IMR-90 (cell line): ENCODE results near the gene TVP23B. TPM values are rescaled to one million over a fixed set of nuclear protein-coding genes. Genes with fewer than 3 reads are reported as not detected.
"Not testable (repeated sequence)": the region's sequence is repeated elsewhere in the genome, so short reads cannot be mapped to it uniquely, and the experiment has no call there.

Source experiments
- ATAC-seq: fragments of 200-7000 bp; cut with Tn5 transposase; 2 replicates; pipeline ENCODE4 v1.9.1; 2020; ENCODE audit warnings: low read depth, mild to moderate bottlenecking, moderate library complexity
- BruUV-seq: library from RNA; stranded (reverse); fragments of 400-500 nt; replicated peaks from 2 replicates; lab custom pipeline; 2021; lab: Mats Ljungman, UMichigan
- CTCF ChIA-PET: fragments of 300-600 bp; formaldehyde crosslinking; extraction: SDS; loops from one replicate; lab custom pipeline; 2021; ENCODE audit warnings: antibody characterized with exemption; lab: Yijun Ruan, JAX
- POLR2A ChIA-PET: fragments of 300-600 bp; sonication (Branson Sonifier 250); formaldehyde crosslinking; loops from one replicate; lab custom pipeline; 2022; ENCODE audit warnings: antibody characterized with exemption; ENCODE audit not compliant: unreplicated experiment; lab: Charles Lee
- DNase-seq: peaks from one replicate; pipeline ENCODE4 v3.0.0; 2013
- H2AFZ ChIP-seq: replicated peaks from 2 replicates; pipeline ENCODE3; 2013; ENCODE audit warnings: low read length, mild to moderate bottlenecking; ENCODE audit not compliant: poor library complexity
- H2AK5ac ChIP-seq: 2 replicates; pipeline ENCODE4 v1.6.1; 2013; ENCODE audit warnings: low read depth, low read length, inconsistent platforms
- H2AK9ac ChIP-seq: replicated peaks from 2 replicates; pipeline ENCODE3; 2013; ENCODE audit warnings: mild to moderate bottlenecking, low read depth, low read length, moderate library complexity; ENCODE audit not compliant: poor library complexity
- H2BK120ac ChIP-seq: 2 replicates; pipeline ENCODE4 v1.6.1; 2013; ENCODE audit warnings: low read depth, low read length, inconsistent platforms
- H2BK15ac ChIP-seq: 3 replicates; pipeline ENCODE4 v1.6.1; 2013; ENCODE audit warnings: low read depth, low read length, inconsistent platforms
- H2BK20ac ChIP-seq: 2 replicates; pipeline ENCODE4 v1.6.1; 2013; ENCODE audit warnings: low read depth, mild to moderate bottlenecking, inconsistent platforms, low read length, moderate library complexity
- H2BK5ac ChIP-seq: 2 replicates; pipeline ENCODE4 v1.6.1; 2013; ENCODE audit warnings: mild to moderate bottlenecking, low read depth, low read length, inconsistent platforms; ENCODE audit not compliant: poor library complexity, severe bottlenecking
- H3K14ac ChIP-seq: replicated peaks from 2 replicates; pipeline ENCODE4 v1.6.1; 2013; ENCODE audit warnings: low read depth, low read length, inconsistent platforms
- H3K18ac ChIP-seq: 2 replicates; pipeline ENCODE4 v1.6.1; 2013; ENCODE audit warnings: low read depth, low read length, control low read depth
- H3K23ac ChIP-seq: 2 replicates; pipeline ENCODE4 v1.6.1; 2013; ENCODE audit warnings: low read depth, low read length, inconsistent platforms
- H3K27ac ChIP-seq: 2 replicates; pipeline ENCODE4 v1.5.1; 2013; ENCODE audit warnings: mild to moderate bottlenecking, control low read depth, low read length; ENCODE audit not compliant: insufficient read depth
- H3K27me3 ChIP-seq: 2 replicates; pipeline ENCODE4 v1.6.1; 2013; ENCODE audit warnings: low read length; ENCODE audit not compliant: control insufficient read depth, insufficient read depth
- H3K36me3 ChIP-seq: 2 replicates; pipeline ENCODE4 v1.6.1; 2013; ENCODE audit warnings: low read length, mixed read lengths; ENCODE audit not compliant: control insufficient read depth, insufficient read depth
- H3K4ac ChIP-seq: 2 replicates; pipeline ENCODE4 v1.6.1; 2013; ENCODE audit warnings: low read depth, low read length, inconsistent platforms
- H3K4me1 ChIP-seq: 2 replicates; pipeline ENCODE4 v1.6.1; 2013; ENCODE audit warnings: low read length, mixed read lengths; ENCODE audit not compliant: control insufficient read depth, insufficient read depth
- H3K4me2 ChIP-seq: 2 replicates; pipeline ENCODE4 v1.6.1; 2013; ENCODE audit warnings: low read depth, mild to moderate bottlenecking, control low read depth, low read length, moderate library complexity
- H3K4me3 ChIP-seq: 2 replicates; pipeline ENCODE4 v1.5.1; 2013; ENCODE audit warnings: low read depth, mild to moderate bottlenecking, control low read depth, low read length, moderate library complexity; ENCODE audit not compliant: insufficient read depth
- H3K56ac ChIP-seq: 2 replicates; pipeline ENCODE4 v1.6.1; 2013; ENCODE audit warnings: low read length, inconsistent platforms; ENCODE audit not compliant: insufficient read depth; ENCODE audit errors: extremely low read depth
- H3K79me1 ChIP-seq, 2 experiments: 2 replicates each; pipeline ENCODE4 v1.6.1; 2013; ENCODE audit warnings: low read length in 2 of 2, inconsistent platforms in 1 of 2, low read depth in 1 of 2
- H3K9ac ChIP-seq: 2 replicates; pipeline ENCODE4 v1.6.1; 2013; ENCODE audit warnings: low read depth, low read length, control low read depth
- H3K9me1 ChIP-seq: 2 replicates; pipeline ENCODE4 v1.6.1; 2013; ENCODE audit warnings: low read length, inconsistent platforms; ENCODE audit not compliant: insufficient read depth
- H3K9me3 ChIP-seq: 2 replicates; pipeline ENCODE4 v1.6.1; 2013; ENCODE audit warnings: low read length; ENCODE audit not compliant: control insufficient read depth, insufficient read depth
- H4K20me1 ChIP-seq: 2 replicates; pipeline ENCODE4 v1.6.1; 2013; ENCODE audit warnings: low read length, inconsistent platforms; ENCODE audit not compliant: insufficient read depth
- H4K5ac ChIP-seq: 2 replicates; pipeline ENCODE4 v1.6.1; 2013; ENCODE audit warnings: mild to moderate bottlenecking, low read depth, low read length, control low read depth
- H4K8ac ChIP-seq, 2 experiments: 2 replicates each; pipeline ENCODE4 v1.6.1; 2013; ENCODE audit warnings: low read depth in 2 of 2, low read length in 2 of 2, control low read depth in 1 of 2, inconsistent platforms in 1 of 2
- H4K91ac ChIP-seq: 2 replicates; pipeline ENCODE4 v1.6.1; 2013; ENCODE audit warnings: low read depth, low read length, inconsistent platforms; ENCODE audit not compliant: insufficient read depth
- WGBS, 2 experiments: methylation state at CpG; one replicate each; pipeline versions ENCODE4 v1.1.5 to v1.1.7; 2013; ENCODE audit warnings: missing lambda C conversion rate in 2 of 2; ENCODE audit not compliant: insufficient read length in 1 of 2; ENCODE audit errors: extremely low coverage in 2 of 2; 5-methylcytosine and 5-hydroxymethylcytosine counted together
- dilution Hi-C: fragments of 300-500 bp; cut with HindIII; formaldehyde crosslinking; loops from one replicate; pipeline ENCODE4 v1.14.3; 2018; ENCODE audit warnings: low sequenced_read_pairs; ENCODE audit not compliant: unreplicated experiment
- in situ Hi-C: fragments of 300-500 bp; cut with MboI; formaldehyde crosslinking; loops from 3 replicates; pipeline ENCODE4 v1.14.3; 2019; ENCODE audit warnings: low sequenced_read_pairs, inconsistent platforms, mixed read lengths
- intact Hi-C: fragments of 100-400 bp; cut with micrococcal nuclease; formaldehyde crosslinking; loops from 2 replicates; pipeline ENCODE4 v1.10.0; 2022
- polyA plus RNA-seq, 3 experiments: library from polyadenylated mRNA; depleted of rRNA; stranded (reverse); fragments of >200 nt; gene quantifications; 2 replicates each; pipeline ENCODE4 v1.2.3, GENCODE V29; 2012; ENCODE audit warnings: low replicate concordance in 1 of 3
- total RNA-seq: library from RNA; depleted of rRNA; stranded (reverse); fragments of >200 nt; gene quantifications from 2 replicates; pipeline ENCODE4 v1.2.3, GENCODE V29; 2012

TVP23B gene
- total and polyA plus RNA-seq, 2 of the 4 experiments (the other 2 are of a cell fraction): 30.9 to 35.7 TPM

DNA sequence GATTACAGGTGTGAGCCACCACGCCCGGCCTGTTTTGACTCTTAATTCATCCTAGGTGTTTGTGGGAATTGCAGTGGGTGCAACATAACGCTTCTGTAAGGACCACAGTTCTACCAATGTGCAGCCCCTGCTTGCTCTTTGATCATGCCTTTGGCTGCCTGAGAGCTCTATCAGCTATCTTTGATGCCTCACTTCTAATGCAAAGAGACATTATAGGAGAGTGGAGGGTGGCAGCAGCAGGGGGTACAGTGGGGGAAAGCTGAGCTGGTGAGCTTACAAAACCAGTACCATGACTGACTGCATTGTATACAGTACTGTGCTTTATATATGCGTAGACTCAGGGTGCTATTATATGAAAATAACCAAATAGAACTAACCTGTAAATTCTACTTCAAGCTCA lies 10.4 kb upstream of the TVP23B start:
- H2AFZ ChIP-seq, H3K9me3 ChIP-seq, H3K14ac ChIP-seq, H3K4me1 ChIP-seq, H2AK9ac ChIP-seq, H3K9ac ChIP-seq, dilution Hi-C loops, H2AK5ac ChIP-seq, H3K27ac ChIP-seq, H3K4me3 ChIP-seq, H3K56ac ChIP-seq, BruUV-seq, CTCF ChIA-PET, H3K4ac ChIP-seq, H2BK5ac ChIP-seq, H4K20me1 ChIP-seq, H4K8ac ChIP-seq, H3K27me3 ChIP-seq, H2BK15ac ChIP-seq, H3K79me1 ChIP-seq, DNase-seq, in situ Hi-C loops, intact Hi-C loops, H2BK120ac ChIP-seq, H3K23ac ChIP-seq, H3K36me3 ChIP-seq, POLR2A ChIA-PET, H3K9me1 ChIP-seq, H3K18ac ChIP-seq, ATAC-seq, H3K4me2 ChIP-seq, H4K91ac ChIP-seq, H2BK20ac ChIP-seq, H4K5ac ChIP-seq: not testable (repeated sequence)
- WGBS, 2 experiments: no CpG with 5 or more reads among the region's 4 CpGs

DNA sequence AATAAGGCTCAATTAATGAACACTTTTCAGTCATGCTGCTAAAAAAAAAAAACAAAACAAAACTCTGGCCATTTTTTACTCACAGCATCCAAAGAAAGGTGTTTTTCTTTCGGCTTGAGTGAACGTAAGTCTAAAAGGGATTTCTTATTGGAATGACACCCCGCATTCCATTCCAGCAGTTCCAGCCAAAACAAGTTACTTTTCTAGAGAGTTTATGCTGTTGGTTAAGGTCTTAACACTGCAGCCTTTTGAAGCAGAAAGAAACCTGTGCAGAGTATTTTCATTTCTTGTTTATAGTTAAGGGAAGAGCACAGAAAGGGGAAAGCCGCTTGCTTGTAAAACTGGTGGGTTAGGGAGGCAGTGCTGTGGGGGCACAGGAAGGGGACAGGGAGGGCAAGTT lies 9.9 kb upstream of the TVP23B start:
- H4K8ac ChIP-seq, H3K9ac ChIP-seq, H2BK20ac ChIP-seq, H3K4ac ChIP-seq, H3K27me3 ChIP-seq, H3K4me1 ChIP-seq, H4K20me1 ChIP-seq, H3K27ac ChIP-seq, POLR2A ChIA-PET, dilution Hi-C loops, H3K4me2 ChIP-seq, H3K14ac ChIP-seq, H4K91ac ChIP-seq, H3K9me1 ChIP-seq, H2AK5ac ChIP-seq, H2BK5ac ChIP-seq, H2BK15ac ChIP-seq, intact Hi-C loops, H4K5ac ChIP-seq, H2AK9ac ChIP-seq, DNase-seq, H3K79me1 ChIP-seq, H3K56ac ChIP-seq, H2BK120ac ChIP-seq, H3K18ac ChIP-seq, H3K23ac ChIP-seq, BruUV-seq, H3K9me3 ChIP-seq, H2AFZ ChIP-seq, H3K4me3 ChIP-seq, H3K36me3 ChIP-seq, CTCF ChIA-PET, in situ Hi-C loops: not testable (repeated sequence)
- WGBS, 2 experiments: no CpG with 5 or more reads among the region's 4 CpGs
- peak; percentile 21; the same call in 1 of the 2 replicates for ATAC-seq
